H1 (cell line): ENCODE measurements around the gene REM1. TPM values are rescaled to one million over a fixed set of nuclear protein-coding genes. Genes with fewer than 3 reads are reported as not detected.

ENCODE experiments used
- CTCF ChIA-PET: fragments of 300-600 bp; sonication (Branson Sonifier 250); formaldehyde crosslinking; loops from one replicate; lab custom pipeline; 2021; ENCODE audit not compliant: partially characterized antibody; lab: Charles Lee
- POLR2A ChIA-PET: fragments of 300-600 bp; sonication (Branson Sonifier 250); formaldehyde crosslinking; loops from one replicate; lab custom pipeline; 2021; ENCODE audit warnings: inconsistent platforms; ENCODE audit not compliant: partially characterized antibody; lab: Charles Lee
- DNase-seq, 2 experiments: peaks; one replicate each; pipeline versions ENCODE4 v3.0.0 to v3.0.0-alpha.2; 2010 to 2022; ENCODE audit warnings: low spot score in 2 of 2, low read depth in 1 of 2, mixed read lengths in 1 of 2
- FAIRE-seq: peaks from 2 replicates; lab custom pipeline; 2011; peaks lifted over from hg19 to GRCh38; lab: Jason Lieb, UNC
- H2AFZ ChIP-seq: 2 replicates; pipeline ENCODE4 v1.8.1; 2012; ENCODE audit warnings: low read length, inconsistent platforms
- H2AK5ac ChIP-seq: 2 replicates; pipeline ENCODE4 v1.6.1; 2013; ENCODE audit warnings: low read depth, low read length
- H2BK120ac ChIP-seq: replicated peaks from 2 replicates; pipeline ENCODE3; 2013; ENCODE audit warnings: low read depth, low read length, inconsistent platforms
- H2BK12ac ChIP-seq: 2 replicates; pipeline ENCODE4 v1.6.1; 2013; ENCODE audit warnings: low read depth, low read length
- H2BK15ac ChIP-seq: 2 replicates; pipeline ENCODE4 v1.6.1; 2013; ENCODE audit warnings: low read length
- H2BK20ac ChIP-seq: 2 replicates; pipeline ENCODE4 v1.6.1; 2013; ENCODE audit warnings: low read length
- H2BK5ac ChIP-seq: 2 replicates; pipeline ENCODE4 v1.6.1; 2013; ENCODE audit warnings: low read depth, low read length
- H3K14ac ChIP-seq: 2 replicates; pipeline ENCODE4 v1.6.1; 2013; ENCODE audit warnings: inconsistent platforms; ENCODE audit not compliant: insufficient read length
- H3K18ac ChIP-seq: 2 replicates; pipeline ENCODE4 v1.6.1; 2013; ENCODE audit warnings: low read length; ENCODE audit errors: extremely low read depth
- H3K23ac ChIP-seq: 2 replicates; pipeline ENCODE4 v1.6.1; 2013; ENCODE audit warnings: inconsistent platforms; ENCODE audit not compliant: insufficient read length
- H3K23me2 ChIP-seq: 2 replicates; pipeline ENCODE4 v1.6.1; 2013; ENCODE audit warnings: low read depth, low read length
- H3K27ac ChIP-seq: 2 replicates; pipeline ENCODE4 v1.6.1; 2011; ENCODE audit warnings: low read depth, low read length, inconsistent platforms
- H3K27me3 ChIP-seq, 4 experiments: replicated peaks in 1 of 4; 1 replicate in 1 of 4; 2 replicates in 3 of 4; pipeline versions ENCODE4 v1.6.1 to v1.8.1; 2011 to 2013; ENCODE audit warnings: low read length in 3 of 4, mild to moderate bottlenecking in 3 of 4, inconsistent platforms in 2 of 4, mixed read lengths in 2 of 4, moderate library complexity in 1 of 4; ENCODE audit not compliant: control insufficient read depth in 3 of 4, insufficient read depth in 3 of 4; ENCODE audit errors: extremely low read depth in 1 of 4
- H3K36me3 ChIP-seq, 4 experiments: 2 replicates each; pipeline versions ENCODE4 v1.6.1 to v1.8.1; 2011 to 2013; ENCODE audit warnings: mild to moderate bottlenecking in 4 of 4, low read length in 3 of 4, moderate library complexity in 2 of 4, control low read depth in 1 of 4, inconsistent platforms in 1 of 4; ENCODE audit not compliant: insufficient read depth in 4 of 4, control insufficient read depth in 2 of 4
- H3K4ac ChIP-seq: replicated peaks from 2 replicates; pipeline ENCODE3; 2013; ENCODE audit warnings: low read length, low read depth, mixed read lengths, inconsistent platforms; ENCODE audit not compliant: insufficient read length
- H3K4me1 ChIP-seq, 4 experiments: replicated peaks in 1 of 4; 1 replicate in 1 of 4; 2 replicates in 3 of 4; pipeline versions ENCODE4 v1.6.1 to v1.8.1; 2011 to 2013; ENCODE audit warnings: low read length in 3 of 4, inconsistent platforms in 2 of 4, mixed read lengths in 1 of 4; ENCODE audit not compliant: insufficient read depth in 4 of 4, control insufficient read depth in 3 of 4
- H3K4me2 ChIP-seq, 2 experiments: 2 replicates each; pipeline versions ENCODE4 v1.6.1 to v1.8.1; 2011 to 2013; ENCODE audit warnings: low read depth in 2 of 2, low read length in 2 of 2, control low read depth in 1 of 2, inconsistent platforms in 1 of 2, mild to moderate bottlenecking in 1 of 2; ENCODE audit not compliant: insufficient read depth in 1 of 2
- H3K4me3 ChIP-seq, 4 experiments: fragments of 200-600, 300-600 bp in 1 of 4; sonication (generic), shearing (Covaris generic), sonication (Bioruptor Twin) in 1 of 4; 2 replicates each; pipeline versions ENCODE4 v1.5.1 to v1.8.1; 2011 to 2016; ENCODE audit warnings: low read length in 4 of 4, low read depth in 3 of 4, control low read depth in 2 of 4, inconsistent platforms in 2 of 4, mild to moderate bottlenecking in 2 of 4, mixed read lengths in 1 of 4, moderate library complexity in 1 of 4; ENCODE audit not compliant: insufficient read depth in 2 of 4; ENCODE audit errors: extremely low read depth in 1 of 4
- H3K56ac ChIP-seq: replicated peaks from 2 replicates; pipeline ENCODE3; 2013; ENCODE audit warnings: low read depth, mild to moderate bottlenecking, mixed read lengths, low read length, inconsistent platforms; ENCODE audit not compliant: insufficient read length
- H3K79me1 ChIP-seq: 2 replicates; pipeline ENCODE4 v1.6.1; 2013; ENCODE audit warnings: low read depth, low read length, control low read depth
- H3K79me2 ChIP-seq, 2 experiments: 2 replicates each; pipeline versions ENCODE4 v1.6.1 to v1.8.1; 2012 to 2013; ENCODE audit warnings: low read length in 2 of 2, mild to moderate bottlenecking in 2 of 2, inconsistent platforms in 1 of 2; ENCODE audit not compliant: insufficient read depth in 2 of 2, control insufficient read depth in 1 of 2
- H3K9ac ChIP-seq, 4 experiments: replicated peaks in 1 of 4; 1 replicate in 1 of 4; 2 replicates in 3 of 4; pipeline versions ENCODE4 v1.6.1 to v1.8.1; 2011 to 2013; ENCODE audit warnings: low read depth in 3 of 4, low read length in 3 of 4, control low read depth in 2 of 4, mild to moderate bottlenecking in 2 of 4, moderate library complexity in 2 of 4, inconsistent platforms in 1 of 4; ENCODE audit errors: extremely low read depth in 1 of 4
- H3K9me3 ChIP-seq, 2 experiments: 2 replicates each; pipeline versions ENCODE4 v1.6.1 to v1.8.1; 2012 to 2013; ENCODE audit warnings: mild to moderate bottlenecking in 2 of 2, moderate library complexity in 2 of 2, control low read depth in 1 of 2, inconsistent platforms in 1 of 2, low read depth in 1 of 2, low read length in 1 of 2, mixed read lengths in 1 of 2; ENCODE audit not compliant: insufficient read depth in 2 of 2
- H4K20me1 ChIP-seq, 2 experiments: replicated peaks in 1 of 2; 2 replicates each; pipeline versions ENCODE3 to v1.8.1; 2011 to 2013; ENCODE audit warnings: inconsistent platforms in 2 of 2, low read length in 2 of 2, mild to moderate bottlenecking in 1 of 2; ENCODE audit not compliant: insufficient read depth in 2 of 2, control insufficient read depth in 1 of 2
- H4K5ac ChIP-seq: 2 replicates; pipeline ENCODE4 v1.6.1; 2013; ENCODE audit warnings: low read length, low read depth, mixed read lengths, inconsistent platforms; ENCODE audit not compliant: insufficient read length
- H4K8ac ChIP-seq: 2 replicates; pipeline ENCODE4 v1.8.0; 2013; ENCODE audit warnings: mild to moderate bottlenecking, moderate library complexity, low read length, inconsistent platforms; ENCODE audit not compliant: insufficient read depth; ENCODE audit errors: extremely low read depth
- H4K91ac ChIP-seq: replicated peaks from 2 replicates; pipeline ENCODE3; 2013; ENCODE audit warnings: low read length, mixed read lengths, inconsistent platforms; ENCODE audit not compliant: insufficient read length
- BCL11A ChIP-seq, 2 experiments: IDR thresholded peaks; one replicate each; pipeline ENCODE4 v1.6.1; 2011; ENCODE audit warnings: low read depth in 2 of 2, low read length in 2 of 2, mild to moderate bottlenecking in 2 of 2
- CHD1 ChIP-seq: IDR thresholded peaks from 2 replicates; pipeline ENCODE4 v1.6.1; 2012; ENCODE audit warnings: low read depth, low read length, improper control_type of control experiment
- EP300 ChIP-seq, 2 experiments: IDR thresholded peaks; 1 replicate in 1 of 2; 2 replicates in 1 of 2; pipeline ENCODE4 v1.6.1; 2011 to 2012; ENCODE audit warnings: low read depth in 2 of 2, low read length in 2 of 2, mild to moderate bottlenecking in 2 of 2, borderline replicate concordance in 1 of 2, inconsistent platforms in 1 of 2, moderate library complexity in 1 of 2
- GABPA ChIP-seq: IDR thresholded peaks from 2 replicates; pipeline ENCODE4 v1.6.1; 2011; ENCODE audit warnings: mild to moderate bottlenecking, low read length, moderate library complexity, borderline replicate concordance; ENCODE audit not compliant: insufficient read depth
- GTF2F1 ChIP-seq: IDR thresholded peaks from 2 replicates; pipeline ENCODE4 v1.6.1; 2012; ENCODE audit warnings: low read depth, low read length, improper control_type of control experiment, borderline replicate concordance
- JUN ChIP-seq: IDR thresholded peaks from 2 replicates; pipeline ENCODE4 v1.6.1; 2011; ENCODE audit warnings: low read depth, mild to moderate bottlenecking, improper control_type of control experiment, low read length
- RAD21 ChIP-seq, 2 experiments: IDR thresholded peaks in 1 of 2; conservative IDR thresholded peaks in 1 of 2; 2 replicates each; pipeline ENCODE4 v1.6.1; 2011; ENCODE audit warnings: low read depth in 2 of 2, low read length in 2 of 2, improper control_type of control experiment in 1 of 2, inconsistent platforms in 1 of 2, mild to moderate bottlenecking in 1 of 2, moderate library complexity in 1 of 2
- RBBP5 ChIP-seq: IDR thresholded peaks from 2 replicates; pipeline ENCODE4 v1.7.1; 2012; ENCODE audit warnings: low read depth, mild to moderate bottlenecking, inconsistent platforms, low read length, moderate library complexity, borderline replicate concordance
- SP4 ChIP-seq: IDR thresholded peaks from 2 replicates; pipeline ENCODE4 v1.6.1; 2012; ENCODE audit warnings: low read length, inconsistent platforms
- SUZ12 ChIP-seq: fragments of 200-600 bp; sonication (generic); IDR thresholded peaks from 2 replicates; pipeline ENCODE4 v1.6.1; 2012; ENCODE audit warnings: mild to moderate bottlenecking, inconsistent platforms, low read length, moderate library complexity, mixed read lengths
- WGBS, 2 experiments: shearing (Covaris generic) in 1 of 2; methylation state at CpG; one replicate each; pipeline versions ENCODE4 v1.1.6 to v1.1.7; 2013 to 2015; ENCODE audit warnings: low lambda C conversion rate in 2 of 2, mixed read lengths in 2 of 2, inconsistent platforms in 1 of 2, low coverage in 1 of 2, missing lambda C conversion rate in 1 of 2; ENCODE audit not compliant: insufficient replicate concordance in 2 of 2, insufficient coverage in 1 of 2, insufficient read length in 1 of 2; ENCODE audit errors: extremely low coverage in 1 of 2, missing lambda C conversion rate in 1 of 2; 5-methylcytosine and 5-hydroxymethylcytosine counted together
- polyA plus RNA-seq, 7 experiments: library from polyadenylated mRNA; depleted of rRNA in 3 of 7; stranded (reverse) in 5 of 7; unstranded in 2 of 7; fragments of >200 nt in 5 of 7; fragments of 200-250 nt in 2 of 7; gene quantifications; 1 replicate in 5 of 7; 2 replicates in 1 of 7; 4 replicates in 1 of 7; pipeline versions ENCODE4 v1.2.1 to v1.2.3, GENCODE V29; 2011 to 2013; ENCODE audit warnings: missing spikeins in 2 of 7, mixed read lengths in 2 of 7
- total RNA-seq: library from RNA; stranded (reverse); fragmentation: NEBNext Ultra II Directional; extraction: Animal tissue kit (Norgen Biotek cat#: 25700); gene quantifications from 2 replicates; pipeline ENCODE4 v1.2.1, GENCODE V29; 2021
- TF ChIP-seq, protein P1 (sequence below): IDR thresholded peaks from 2 replicates; pipeline ENCODE4 v1.6.1; 2011; ENCODE audit warnings: low read depth, mild to moderate bottlenecking, low read length; ENCODE audit not compliant: insufficient read depth

Gene REM1
- total and polyA plus RNA-seq, 2 of the 8 experiments (the other 6 are each of a cell fraction or from before 2014, with no cell fraction given) = 0.05 TPM; not detected in 1

DNA sequence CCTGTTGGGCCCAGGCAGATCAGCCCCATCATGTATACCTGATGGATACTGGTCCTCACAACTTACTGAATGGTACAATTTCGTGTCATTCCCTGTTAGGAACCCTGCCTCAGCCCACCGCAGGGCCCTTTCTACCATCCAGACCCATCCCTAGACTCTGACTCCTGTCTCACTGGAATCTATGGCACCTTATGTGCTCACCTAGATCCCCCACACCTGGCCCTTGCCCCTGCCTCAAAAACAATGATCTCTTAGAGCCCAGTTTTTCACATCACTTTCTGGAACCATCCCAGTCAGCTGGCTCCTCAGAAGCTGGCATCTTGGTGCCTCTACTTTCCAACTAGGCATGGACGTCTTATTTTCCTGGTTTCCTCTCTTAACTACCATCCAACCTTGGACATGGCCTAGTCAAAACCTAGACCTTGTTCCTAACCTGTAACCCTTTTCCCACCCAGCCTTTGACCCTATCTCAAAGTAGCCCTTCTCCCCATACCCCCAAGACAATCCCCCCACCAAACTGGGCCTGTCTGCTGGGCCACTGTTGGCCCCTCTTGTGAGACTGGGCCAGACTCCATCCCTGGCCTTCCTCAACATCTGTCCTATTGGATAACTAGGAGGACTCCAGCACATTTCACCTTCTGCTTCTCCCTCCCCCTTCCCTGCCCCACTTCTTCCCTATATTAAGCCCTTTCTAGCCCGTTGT, 40.1 kb downstream of the REM1 start:
- no peak overlapping the region for H3K23ac ChIP-seq
- peaks cover 0 to 15% (median 7%) of the 10 kb centered on the region in 4 experiments; a peak in 4 of 7 replicates for H3K4me1 ChIP-seq
- no peak overlapping the region for H3K18ac ChIP-seq
- peak overlapping the region; percentile 88 for H2AK5ac ChIP-seq
- peaks cover 7% of the 10 kb centered on the region for H3K23me2 ChIP-seq
- H4K91ac ChIP-seq = peak overlapping the region; percentile 22
- no peak overlapping the region for H2BK120ac ChIP-seq
- H3K14ac ChIP-seq = no peak overlapping the region
- CTCF ChIA-PET = interaction anchor here (0.8 to 2.1 kb wide), 3 partner anchors 12 to 98 kb away, joined by 3 to 6 read pairs (median 5); no protein-coding TSS in a partner anchor
- no peaks in the 10 kb centered on the region for H3K27me3 ChIP-seq
- POLR2A ChIA-PET = interaction anchor here (1.0 to 2.5 kb wide), 2 partner anchors 13 to 90 kb away, joined by 3 to 5 read pairs; partner anchors contain the start of gene ID1
- no peak overlapping the region for H3K56ac ChIP-seq
- TF ChIP-seq GABPA (no peak), RBBP5 (no peak), CHD1 (no peak), EP300 (IDR thresholded peaks at IDR 0.05; ENCODE audit: borderline replicate concordance in 1 of 2, low read depth in 2 of 2, low read length in 2 of 2) (no peak), GTF2F1 (no peak), JUN (no peak), RAD21 (IDR thresholded peaks at IDR 0.05 in 1 of 2, conservative IDR thresholded peaks at IDR 0.05 in 1 of 2; ENCODE audit: low read depth in 2 of 2, low read length in 2 of 2) (no peak), SUZ12 (no peak), BCL11A (IDR thresholded peaks at IDR 0.05; ENCODE audit: low read depth in 2 of 2, low read length in 2 of 2) (no peak), SP4 (no peak)
- TF ChIP-seq, protein P1, sequence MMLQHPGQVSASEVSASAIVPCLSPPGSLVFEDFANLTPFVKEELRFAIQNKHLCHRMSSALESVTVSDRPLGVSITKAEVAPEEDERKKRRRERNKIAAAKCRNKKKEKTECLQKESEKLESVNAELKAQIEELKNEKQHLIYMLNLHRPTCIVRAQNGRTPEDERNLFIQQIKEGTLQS = no peak
- peak overlapping the region; percentile 96 for H2BK5ac ChIP-seq
- H3K36me3 ChIP-seq = peaks cover 0 to 2% (median 0%) of the 10 kb centered on the region in 4 experiments; a peak in 2 of 8 replicates
- H4K8ac ChIP-seq = no peak overlapping the region
- H3K9me3 ChIP-seq = no peaks in the 10 kb centered on the region
- no peak overlapping the region for H4K5ac ChIP-seq
- H3K4me3 ChIP-seq = peak overlapping the region; percentile 71 to 100 (median 90)
- peak overlapping the region; percentile 84 to 98 (median 92); a peak in 6 of 7 replicates for H3K9ac ChIP-seq
- H3K79me1 ChIP-seq = peaks cover 10% of the 10 kb centered on the region
- H2AFZ ChIP-seq = no peak overlapping the region
- no peak overlapping the region for H2BK15ac ChIP-seq
- H3K4ac ChIP-seq = peak overlapping the region; percentile 14
- no peak overlapping the region for H2BK20ac ChIP-seq
- 53% methylated on average over 4 of the region's 4 CpGs; no CpG with 5 or more reads in 1 of the 2 experiments for WGBS, 2 experiments
- peaks cover 4 to 14% of the 10 kb centered on the region in 2 experiments for H4K20me1 ChIP-seq
- peak overlapping the region; percentile 80 to 98 for H3K4me2 ChIP-seq
- no peak overlapping the region for H3K27ac ChIP-seq
- no peak for FAIRE-seq
- peaks cover 7 to 41% of the 10 kb centered on the region in 2 experiments for H3K79me2 ChIP-seq
- H2BK12ac ChIP-seq = no peak overlapping the region
- no peak for DNase-seq
